Right lobe of liver (tissue), 6 donors: ENCODE results near the gene RDX. TPM values are rescaled to one million over a fixed set of nuclear protein-coding genes. Genes with fewer than 3 reads are reported as not detected.
A peak's percentile ranks its signal among the peaks of the same experiment; 100 is the strongest.

ENCODE experiments used
- ATAC-seq, 4 donors: fragments of 200-7000 bp; cut with Tn5 transposase; one replicate each; pipeline ENCODE4 v1.9.1; 2020; ENCODE audit warnings: mild to moderate bottlenecking in 4 of 4, moderate library complexity in 4 of 4
- DNase-seq, 3 donors: peaks; one replicate each; pipeline ENCODE4 v3.0.0-alpha.2; 2020
- H3K27ac ChIP-seq, 3 donors: fragments of 200-600 bp; one replicate each; pipeline ENCODE4 v1.8.0; 2022
- H3K27me3 ChIP-seq, 2 donors: fragments of 200-600 bp; one replicate each; pipeline ENCODE4 v1.8.0; 2022
- H3K36me3 ChIP-seq, 4 donors: fragments of 200-600 bp; sonication (generic) in 1 of 4; one replicate each; pipeline versions ENCODE4 v1.5.1 to v1.8.0; 2017 to 2022; ENCODE audit warnings: control low read depth in 1 of 4
- H3K4me1 ChIP-seq, 4 donors: fragments of 200-600 bp; sonication (generic) in 1 of 4; one replicate each; pipeline versions ENCODE4 v1.5.1 to v1.8.0; 2017 to 2022; ENCODE audit warnings: control low read depth in 1 of 4
- H3K4me3 ChIP-seq, 3 donors: fragments of 200-600 bp; one replicate each; pipeline ENCODE4 v1.8.0; 2022
- H3K9me3 ChIP-seq, 4 donors: fragments of 200-600 bp; sonication (generic) in 1 of 4; one replicate each; pipeline versions ENCODE4 v1.5.1 to v1.8.0; 2017 to 2022; ENCODE audit warnings: control low read depth in 1 of 4
- POLR2A ChIP-seq: fragments of 450-650 bp; IDR thresholded peaks from one replicate; pipeline ENCODE4 v1.6.1; 2017; ENCODE audit warnings: antibody characterized with exemption, mild to moderate bottlenecking
- WGBS: methylation state at CpG from one replicate; pipeline ENCODE4 v1.1.6; 2018; ENCODE audit warnings: low coverage, low lambda C conversion rate; ENCODE audit not compliant: insufficient coverage; ENCODE audit errors: missing lambda C conversion rate; 5-methylcytosine and 5-hydroxymethylcytosine counted together
- intact Hi-C, 2 donors: fragments of 100-400 bp; cut with DNase I; formaldehyde crosslinking; loops; one replicate each; pipeline versions ENCODE4 v1.11.2 to v1.14.1; 2022
- total RNA-seq, 6 experiments: library from RNA; depleted of rRNA in 2 of 6; stranded (reverse); fragments of >200 nt in 2 of 6; fragmentation: NEBNext Ultra II Directional in 3 of 6; extraction: Animal tissue kit (Norgen Biotek cat#: 25700) in 3 of 6; gene quantifications; one replicate each; pipeline versions ENCODE4 v1.1.0 to v1.2.4, GENCODE V29; 2016 to 2023
- TF ChIP-seq, protein P1 (sequence below), 4 donors: fragments of 200-600 bp in 3 of 4; fragments of 450-650 bp in 1 of 4; IDR thresholded peaks; one replicate each; pipeline versions ENCODE4 v1.5.1 to v1.8.0; 2016 to 2022; ENCODE audit warnings: antibody characterized with exemption in 4 of 4, mild to moderate bottlenecking in 2 of 4
- donor health status: DM: no; HTN: yes; CAD: no.
- donor health status: DM: no; HTN: no; CAD: no.
- donor health status: DM: no; HTN: no; CAD: no.
- donor health status: DM: no; HTN: yes; CAD: no.
- donor health status: DM: no; HTN: yes; CAD: no.

The RDX gene
- total RNA-seq, 6 experiments from 2014 or later: 47.1 to 87.8 (median 81.8) TPM

DNA sequence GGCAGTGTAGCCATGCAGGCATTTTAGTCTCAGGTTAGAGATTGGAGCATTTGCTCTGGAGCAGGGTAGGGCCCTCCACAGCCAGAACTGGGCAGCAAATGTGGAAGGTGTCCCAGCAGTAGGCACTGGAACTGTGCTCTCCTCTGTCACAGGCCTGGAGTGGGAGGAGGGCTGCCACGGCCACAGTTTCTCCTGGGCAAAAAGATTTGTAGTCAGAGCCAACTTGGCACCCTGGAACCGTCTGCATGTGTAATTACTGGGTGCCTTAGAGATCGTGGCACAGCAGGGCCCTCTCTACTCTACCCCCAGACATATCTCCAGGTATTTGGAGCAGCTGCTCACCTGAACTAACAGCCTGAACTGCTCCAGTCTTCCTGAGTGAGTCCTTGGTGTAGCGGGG lies 109.5 kb downstream of the RDX start:
- 81% methylated on average over 3 of the region's 4 CpGs for WGBS
- no peak for ATAC-seq
- Histone ChIP-seq H3K27ac (no peak overlapping the region), H3K36me3 (no peaks in the 10 kb centered on the region), H3K27me3 (no peaks in the 10 kb centered on the region), H3K4me3 (no peak overlapping the region), H3K9me3 (no peaks in the 10 kb centered on the region), H3K4me1 (no peaks in the 10 kb centered on the region)
- intact Hi-C loops: loop anchor here in 1 of 2 donors (10.0 kb wide), 1 partner anchor 222 kb away; no protein-coding TSS in a partner anchor
- TF ChIP-seq POLR2A: no peak
- TF ChIP-seq, protein P1, sequence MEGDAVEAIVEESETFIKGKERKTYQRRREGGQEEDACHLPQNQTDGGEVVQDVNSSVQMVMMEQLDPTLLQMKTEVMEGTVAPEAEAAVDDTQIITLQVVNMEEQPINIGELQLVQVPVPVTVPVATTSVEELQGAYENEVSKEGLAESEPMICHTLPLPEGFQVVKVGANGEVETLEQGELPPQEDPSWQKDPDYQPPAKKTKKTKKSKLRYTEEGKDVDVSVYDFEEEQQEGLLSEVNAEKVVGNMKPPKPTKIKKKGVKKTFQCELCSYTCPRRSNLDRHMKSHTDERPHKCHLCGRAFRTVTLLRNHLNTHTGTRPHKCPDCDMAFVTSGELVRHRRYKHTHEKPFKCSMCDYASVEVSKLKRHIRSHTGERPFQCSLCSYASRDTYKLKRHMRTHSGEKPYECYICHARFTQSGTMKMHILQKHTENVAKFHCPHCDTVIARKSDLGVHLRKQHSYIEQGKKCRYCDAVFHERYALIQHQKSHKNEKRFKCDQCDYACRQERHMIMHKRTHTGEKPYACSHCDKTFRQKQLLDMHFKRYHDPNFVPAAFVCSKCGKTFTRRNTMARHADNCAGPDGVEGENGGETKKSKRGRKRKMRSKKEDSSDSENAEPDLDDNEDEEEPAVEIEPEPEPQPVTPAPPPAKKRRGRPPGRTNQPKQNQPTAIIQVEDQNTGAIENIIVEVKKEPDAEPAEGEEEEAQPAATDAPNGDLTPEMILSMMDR (IDR thresholded peaks at IDR 0.05): no peak
- DNase-seq: no peak

DNA sequence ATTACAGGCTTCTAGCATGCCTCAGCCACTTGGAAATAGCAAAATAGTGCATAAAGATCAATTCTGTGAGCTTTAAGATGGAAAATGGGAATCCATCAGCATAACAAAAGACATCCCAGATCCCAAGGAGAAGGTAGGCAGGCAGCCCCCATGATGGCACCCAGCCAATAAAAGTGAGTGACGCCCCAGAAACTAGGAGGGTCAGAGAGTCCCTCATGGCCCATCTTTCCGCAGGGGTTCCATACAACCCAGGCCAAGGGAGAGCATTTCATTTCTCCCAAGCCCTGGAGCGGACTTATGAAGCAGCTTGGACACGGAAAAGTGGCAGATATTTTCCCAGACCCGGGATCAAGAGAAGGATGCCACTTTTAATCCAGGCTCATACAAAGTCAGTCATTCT lies 110.0 kb downstream of the RDX start:
- H3K4me3 ChIP-seq: no peak overlapping the region
- no peaks in the 10 kb centered on the region for H3K4me1 ChIP-seq
- TF ChIP-seq, protein P1 (IDR thresholded peaks at IDR 0.05): no peak
- TF ChIP-seq POLR2A: no peak
- no peaks in the 10 kb centered on the region for H3K36me3 ChIP-seq
- no peaks in the 10 kb centered on the region for H3K27me3 ChIP-seq
- DNase-seq: no peak
- ATAC-seq: no peak
- H3K27ac ChIP-seq: no peak overlapping the region
- no peaks in the 10 kb centered on the region for H3K9me3 ChIP-seq
- WGBS: 100% methylated on average over 1 of the region's 5 CpGs
- intact Hi-C loops: loop anchor here in 1 of 2 donors (10.0 kb wide), 1 partner anchor 222 kb away; no protein-coding TSS in a partner anchor

DNA sequence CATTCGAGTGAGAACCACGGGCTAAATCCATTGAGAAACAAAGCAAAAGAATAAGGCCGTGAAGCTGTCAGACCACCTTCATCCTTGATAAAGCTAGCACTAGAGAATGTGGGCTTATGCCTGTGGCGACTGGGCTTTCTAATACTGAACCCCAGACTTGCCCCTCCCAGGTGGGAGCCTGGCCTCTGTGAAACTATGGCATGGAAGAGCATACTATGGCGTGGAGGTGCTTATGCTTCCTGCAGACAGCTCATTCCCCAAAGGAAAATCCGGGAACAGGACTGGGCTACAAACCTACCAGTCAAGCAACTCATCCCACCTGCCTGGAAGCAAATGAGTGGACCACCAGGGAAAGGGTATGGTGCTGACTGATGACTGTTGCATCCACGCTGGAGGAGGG lies 110.8 kb downstream of the RDX start:
- H3K27ac ChIP-seq: no peak overlapping the region
- WGBS: 83% methylated on average over 1 of the region's 7 CpGs
- H3K4me3 ChIP-seq: no peak overlapping the region
- DNase-seq (no peak), ATAC-seq (no peak)
- intact Hi-C loops: loop anchor here in 1 of 2 donors (10.0 kb wide), 1 partner anchor 221 kb away; no protein-coding TSS in a partner anchor
- TF ChIP-seq POLR2A: no peak
- TF ChIP-seq, protein P1 (IDR thresholded peaks at IDR 0.05): no peak
- no peaks in the 10 kb centered on the region for H3K27me3 ChIP-seq
- no peaks in the 10 kb centered on the region for H3K4me1 ChIP-seq
- H3K9me3 ChIP-seq: no peaks in the 10 kb centered on the region
- H3K36me3 ChIP-seq: no peaks in the 10 kb centered on the region

DNA sequence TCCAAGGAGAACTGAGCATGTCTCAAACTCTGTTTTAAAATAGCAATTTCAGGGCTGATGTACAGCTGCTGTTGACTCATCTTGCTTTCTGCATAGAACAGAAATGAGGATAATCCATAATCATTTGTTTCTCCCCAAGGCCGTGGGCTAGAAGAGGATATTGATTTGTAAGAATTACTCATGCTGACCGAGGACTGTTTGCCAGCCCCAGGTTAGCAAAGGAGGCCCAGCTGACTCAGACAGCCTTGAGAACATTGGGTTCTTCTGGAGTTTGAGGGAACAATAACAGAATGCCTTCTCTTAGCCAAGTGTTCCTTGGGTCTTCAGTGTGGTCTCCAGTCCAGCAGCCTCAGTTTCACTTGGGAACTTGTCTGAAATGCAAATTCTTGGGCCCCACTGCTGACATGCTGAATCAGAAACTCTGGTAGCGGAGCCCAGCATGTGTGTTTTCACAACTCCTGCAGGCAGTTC lies 111.3 kb downstream of the RDX start:
- Histone ChIP-seq H3K4me1 (no peaks in the 10 kb centered on the region), H3K27me3 (no peaks in the 10 kb centered on the region), H3K36me3 (no peaks in the 10 kb centered on the region), H3K4me3 (no peak overlapping the region), H3K9me3 (no peaks in the 10 kb centered on the region), H3K27ac (no peak overlapping the region)
- TF ChIP-seq, protein P1 (IDR thresholded peaks at IDR 0.05): no peak
- no peak for TF ChIP-seq POLR2A
- 28% methylated on average over 2 of the region's 3 CpGs for WGBS
- DNase-seq: no peak
- ATAC-seq: peak in 1 of 4 donors; percentile 34
- intact Hi-C loops: loop anchor here in 1 of 2 donors (10.0 kb wide), 1 partner anchor 220 kb away; no protein-coding TSS in a partner anchor
